ENCODE measurements around the gene PXYLP1.

DNA sequence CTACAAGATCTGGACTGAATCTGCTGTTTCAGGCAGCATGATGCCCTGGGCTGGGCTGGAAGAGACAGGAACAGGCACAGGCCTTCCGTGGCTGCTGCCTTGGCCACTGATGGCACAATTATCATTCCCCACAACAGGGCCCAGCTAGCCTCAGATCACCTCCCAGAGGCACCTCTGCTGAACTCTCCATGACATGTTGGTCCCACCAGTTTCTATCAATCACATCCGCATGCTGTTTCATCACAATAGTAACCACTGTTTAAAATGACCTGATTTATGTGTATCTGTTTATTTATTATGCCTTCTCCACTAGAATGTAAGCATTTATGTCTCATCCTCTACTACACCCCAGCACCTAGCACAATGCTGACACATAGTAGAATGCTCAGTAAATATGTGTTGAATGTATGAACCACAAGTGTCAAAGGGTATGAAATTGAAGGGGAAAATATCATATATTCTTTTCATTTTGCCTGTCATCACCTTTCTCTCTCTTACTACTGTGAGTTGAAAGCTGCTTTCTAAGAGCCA is 104.0 kb downstream of the PXYLP1 start:
- TF ChIP-seq, protein P1, sequence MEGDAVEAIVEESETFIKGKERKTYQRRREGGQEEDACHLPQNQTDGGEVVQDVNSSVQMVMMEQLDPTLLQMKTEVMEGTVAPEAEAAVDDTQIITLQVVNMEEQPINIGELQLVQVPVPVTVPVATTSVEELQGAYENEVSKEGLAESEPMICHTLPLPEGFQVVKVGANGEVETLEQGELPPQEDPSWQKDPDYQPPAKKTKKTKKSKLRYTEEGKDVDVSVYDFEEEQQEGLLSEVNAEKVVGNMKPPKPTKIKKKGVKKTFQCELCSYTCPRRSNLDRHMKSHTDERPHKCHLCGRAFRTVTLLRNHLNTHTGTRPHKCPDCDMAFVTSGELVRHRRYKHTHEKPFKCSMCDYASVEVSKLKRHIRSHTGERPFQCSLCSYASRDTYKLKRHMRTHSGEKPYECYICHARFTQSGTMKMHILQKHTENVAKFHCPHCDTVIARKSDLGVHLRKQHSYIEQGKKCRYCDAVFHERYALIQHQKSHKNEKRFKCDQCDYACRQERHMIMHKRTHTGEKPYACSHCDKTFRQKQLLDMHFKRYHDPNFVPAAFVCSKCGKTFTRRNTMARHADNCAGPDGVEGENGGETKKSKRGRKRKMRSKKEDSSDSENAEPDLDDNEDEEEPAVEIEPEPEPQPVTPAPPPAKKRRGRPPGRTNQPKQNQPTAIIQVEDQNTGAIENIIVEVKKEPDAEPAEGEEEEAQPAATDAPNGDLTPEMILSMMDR (conservative IDR thresholded peaks at IDR 0.05; ENCODE audit: low read length), result no peak
- no peak for TF ChIP-seq EZH2phosphoT487 (IDR thresholded peaks at IDR 0.05; ENCODE audit: borderline replicate concordance)

All from Loucy (cell line).